HG02840 (cell line): ENCODE results near the gene BOD1L1.
A peak's percentile ranks its signal among the peaks of the same experiment; 100 is the strongest.

ENCODE experiments used
- ATAC-seq: cut with Tn5 transposase; IDR thresholded peaks from one replicate; pipeline ENCODE4 v1.9.1; 2021; ENCODE audit warnings: mild to moderate bottlenecking, moderate library complexity, moderate number of reproducible peaks; ENCODE audit not compliant: unreplicated experiment, low FRiP score

BOD1L1 gene

DNA sequence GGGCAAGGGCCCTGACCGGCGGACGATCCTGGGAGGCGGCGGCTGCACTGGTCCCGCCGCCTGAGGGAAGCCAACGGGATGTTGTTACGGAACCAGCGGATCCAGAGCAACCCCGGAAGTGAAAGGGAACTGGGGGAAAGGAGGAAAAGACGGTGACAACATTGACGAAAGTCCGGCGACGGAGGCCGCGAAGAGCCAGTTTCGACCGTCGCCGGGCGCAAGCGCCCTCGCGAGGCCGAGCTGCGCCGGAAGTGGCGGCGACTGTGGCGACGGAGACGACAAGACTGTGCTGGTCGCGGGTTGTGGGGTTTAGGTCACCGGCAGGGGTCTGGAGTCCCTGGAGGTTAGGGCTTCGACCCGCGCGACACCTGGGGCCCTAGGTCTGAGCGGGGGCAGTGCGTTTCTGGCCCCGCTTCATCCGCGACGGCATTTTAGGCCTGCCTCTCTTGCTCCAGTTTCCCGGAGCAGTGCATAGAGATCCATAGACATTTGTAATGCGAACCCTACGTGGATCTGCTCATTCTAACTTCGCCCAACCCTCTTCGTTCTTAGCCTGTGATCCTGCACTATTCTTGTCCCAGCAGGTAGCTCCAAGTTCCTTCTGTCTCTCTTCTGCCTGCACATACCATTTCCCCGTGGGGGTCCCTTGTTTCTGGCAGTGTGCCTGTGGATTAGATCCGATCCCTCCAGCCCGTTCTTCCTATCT is at the start of gene BOD1L1:
BOD1L1 (minus strand) TSS at position 120 of the 706 bp plus-strand sequence. CDS start 138 bp downstream, outside the sequence.
- peak; percentile 95 for ATAC-seq

DNA sequence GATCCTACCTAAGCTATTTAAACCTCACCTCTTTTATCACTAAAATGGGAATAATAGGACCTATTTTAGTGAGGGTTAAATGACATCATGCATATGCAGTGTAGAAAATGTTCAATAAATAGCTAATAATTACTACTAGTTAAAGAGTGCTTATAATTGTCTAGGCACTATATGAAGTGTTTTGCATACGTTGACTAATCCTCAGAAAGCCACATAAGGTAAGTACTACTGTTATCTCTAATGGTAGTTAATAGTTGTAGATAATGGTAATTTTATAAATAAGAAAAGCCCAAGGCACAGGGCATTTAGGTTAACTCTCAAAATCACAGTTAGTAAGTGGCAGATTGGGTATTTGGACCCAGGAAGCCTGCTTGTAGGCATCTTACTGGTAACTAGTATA is 47.4 kb upstream of the BOD1L1 start:
- no peak for ATAC-seq

DNA sequence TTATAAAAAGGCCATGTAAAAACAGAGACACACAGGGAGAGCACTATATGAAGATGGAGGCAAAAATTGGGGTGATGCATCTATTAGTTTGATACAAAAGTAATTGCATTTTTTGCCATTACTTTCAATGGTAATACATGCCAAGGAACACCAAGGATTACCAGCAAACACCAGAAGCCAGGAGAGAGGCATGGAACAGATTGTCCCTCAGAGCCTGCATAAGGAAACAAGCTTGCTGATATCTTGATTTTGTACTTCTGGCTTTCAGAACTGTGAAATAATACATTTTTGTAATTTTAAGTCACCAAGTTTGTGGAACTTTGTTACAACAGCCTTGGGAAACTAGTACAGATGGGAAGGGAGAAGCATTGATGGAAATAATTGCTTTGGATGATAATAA is 45.6 kb upstream of the BOD1L1 start:
- ATAC-seq = no peak

DNA sequence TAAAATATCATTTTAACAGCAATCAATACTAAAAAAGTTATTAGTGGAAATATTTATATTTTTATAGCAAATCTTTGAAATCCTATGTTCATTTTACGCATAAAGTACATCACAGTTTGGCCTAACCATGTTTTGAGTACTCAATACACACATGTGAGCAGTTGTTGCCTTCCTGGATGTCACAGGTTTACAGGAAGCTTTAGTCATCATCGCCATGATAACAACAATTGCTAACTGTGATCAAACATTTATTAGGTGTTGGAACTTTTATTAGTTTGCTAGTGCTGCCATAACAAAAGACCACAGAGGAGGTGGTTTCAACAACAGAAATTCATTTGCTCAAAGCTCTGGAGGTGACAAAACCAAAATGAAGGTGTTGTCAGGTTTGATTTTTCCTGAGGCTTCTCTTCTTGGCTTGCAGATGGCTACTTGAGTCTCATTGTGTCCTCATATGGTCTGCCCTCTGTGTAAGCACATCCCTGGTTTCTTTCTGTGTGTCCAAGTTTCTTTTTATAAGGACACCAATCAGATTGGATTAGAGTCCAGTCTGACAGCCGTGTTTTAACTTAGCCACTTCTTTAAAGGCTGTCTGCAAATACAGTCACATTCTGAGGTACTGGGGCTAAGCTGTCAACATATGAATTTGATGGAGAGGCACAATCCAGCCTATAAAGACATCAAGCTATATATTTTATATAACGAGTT is 43.1 kb upstream of the BOD1L1 start:
- no peak for ATAC-seq

DNA sequence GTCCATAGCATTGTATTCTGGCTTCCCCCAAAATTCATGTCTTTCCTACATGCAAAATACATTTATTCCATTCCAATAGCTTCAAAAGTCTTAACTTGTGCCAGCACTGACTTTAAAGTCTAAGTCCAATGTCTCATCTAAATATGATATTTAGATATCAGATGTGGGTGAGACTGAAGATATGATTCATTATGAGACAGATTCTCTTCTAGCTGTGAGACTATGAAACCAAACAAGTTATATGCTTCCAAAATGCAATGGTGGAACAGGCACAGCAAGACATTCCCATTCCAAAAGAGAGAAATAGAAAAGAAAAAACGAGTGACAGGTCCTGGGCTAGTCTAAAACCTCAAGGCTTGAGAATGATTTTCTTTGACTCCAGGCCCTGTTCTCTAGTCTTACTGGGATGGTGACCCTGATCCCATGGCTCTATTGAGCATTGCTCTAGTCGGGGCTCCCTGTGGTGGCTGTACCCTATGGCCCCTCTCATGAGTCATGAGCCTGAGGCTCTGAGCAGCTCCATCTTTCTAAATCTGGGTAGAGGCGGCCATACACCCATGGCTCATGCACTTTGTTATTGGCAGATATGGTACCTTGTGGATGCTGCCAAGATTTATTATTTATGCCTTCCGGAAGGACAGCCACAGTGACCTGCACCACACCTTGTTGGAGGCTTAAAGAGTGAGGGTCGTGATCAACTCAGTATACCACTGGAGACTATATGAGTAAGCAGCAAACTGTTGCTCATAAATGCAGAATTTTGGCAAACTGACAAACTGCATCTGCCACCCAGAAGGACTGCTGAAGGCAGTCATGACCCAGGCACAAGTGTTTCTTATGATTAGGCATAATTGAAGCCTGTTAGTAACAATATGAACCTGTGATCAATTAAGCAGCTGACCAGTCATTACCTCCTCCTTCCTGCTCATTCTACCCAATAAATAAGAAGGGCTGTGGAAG is 38.5 kb upstream of the BOD1L1 start:
- ATAC-seq = no peak

DNA sequence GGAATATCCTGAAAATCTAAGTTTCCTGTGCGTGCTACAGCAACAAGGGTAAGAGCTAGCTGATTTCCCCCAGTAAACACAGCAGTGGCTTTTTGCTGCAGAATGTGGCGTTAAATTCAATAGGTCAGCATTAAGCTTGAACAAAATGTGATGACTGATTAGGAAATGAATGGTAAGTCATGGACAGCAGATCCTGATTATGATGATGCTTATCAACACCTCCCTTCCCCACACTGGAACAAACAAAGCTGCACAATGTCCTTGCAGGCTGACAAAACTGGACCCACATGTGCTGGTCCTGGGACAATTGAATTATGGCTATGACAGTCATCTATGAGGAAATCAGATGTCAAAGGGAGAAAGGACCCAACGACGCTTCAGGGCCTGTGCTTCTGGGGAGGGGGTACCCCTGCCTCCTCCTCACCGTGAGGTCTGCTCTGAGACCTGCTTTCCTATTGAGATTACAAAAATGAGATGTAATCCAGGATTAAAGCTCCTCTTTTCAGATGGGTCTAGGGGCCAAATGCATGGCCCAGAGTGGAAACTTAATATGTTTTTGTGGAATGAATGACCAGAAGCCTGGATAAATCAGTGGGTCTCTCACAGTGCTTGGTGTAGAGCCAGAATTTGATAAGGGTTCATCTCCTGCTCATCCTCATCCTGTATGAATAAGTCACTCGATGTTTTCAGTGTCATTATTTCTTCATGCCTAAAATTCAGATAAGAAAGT is 32.0 kb upstream of the BOD1L1 start:
- no peak for ATAC-seq

DNA sequence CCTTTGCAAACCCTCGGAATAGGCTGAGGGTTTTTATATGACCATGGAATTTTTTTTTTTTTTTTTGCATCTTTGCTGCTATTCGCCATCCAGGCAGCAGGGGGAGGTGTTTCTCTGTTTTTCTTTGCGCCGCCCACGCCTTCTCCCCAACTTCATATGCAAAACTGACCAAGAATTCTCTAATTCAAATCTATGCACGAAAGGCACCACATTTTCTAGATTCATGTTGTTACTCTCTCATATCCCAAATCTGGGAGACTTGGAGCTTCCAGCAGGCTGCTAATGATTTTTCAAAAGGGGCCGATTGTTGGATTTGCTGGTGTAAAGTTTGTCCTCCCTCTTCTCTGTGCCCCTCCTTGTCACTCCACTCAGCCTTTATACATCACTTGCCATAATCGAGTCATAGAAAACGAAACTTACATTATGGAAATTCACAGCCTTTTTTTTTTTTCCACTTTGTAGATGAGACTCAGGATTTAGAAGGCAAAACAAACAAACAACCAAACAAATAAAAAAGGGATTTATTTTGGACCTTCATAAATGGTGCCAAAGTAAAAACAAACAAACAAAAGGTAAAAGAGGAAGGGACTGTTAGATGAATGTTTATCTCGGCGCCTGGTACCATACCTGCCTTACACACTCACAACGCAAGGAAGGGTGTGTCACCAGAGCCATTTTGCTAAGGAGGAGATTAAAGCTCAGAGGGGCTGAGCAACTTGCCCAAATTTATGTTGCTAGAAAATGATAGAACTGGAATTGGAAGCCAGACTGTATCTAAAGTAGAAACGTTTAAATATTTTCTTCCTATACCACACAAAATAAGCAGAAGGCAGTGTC is 29.3 kb upstream of the BOD1L1 start:
- ATAC-seq = no peak

DNA sequence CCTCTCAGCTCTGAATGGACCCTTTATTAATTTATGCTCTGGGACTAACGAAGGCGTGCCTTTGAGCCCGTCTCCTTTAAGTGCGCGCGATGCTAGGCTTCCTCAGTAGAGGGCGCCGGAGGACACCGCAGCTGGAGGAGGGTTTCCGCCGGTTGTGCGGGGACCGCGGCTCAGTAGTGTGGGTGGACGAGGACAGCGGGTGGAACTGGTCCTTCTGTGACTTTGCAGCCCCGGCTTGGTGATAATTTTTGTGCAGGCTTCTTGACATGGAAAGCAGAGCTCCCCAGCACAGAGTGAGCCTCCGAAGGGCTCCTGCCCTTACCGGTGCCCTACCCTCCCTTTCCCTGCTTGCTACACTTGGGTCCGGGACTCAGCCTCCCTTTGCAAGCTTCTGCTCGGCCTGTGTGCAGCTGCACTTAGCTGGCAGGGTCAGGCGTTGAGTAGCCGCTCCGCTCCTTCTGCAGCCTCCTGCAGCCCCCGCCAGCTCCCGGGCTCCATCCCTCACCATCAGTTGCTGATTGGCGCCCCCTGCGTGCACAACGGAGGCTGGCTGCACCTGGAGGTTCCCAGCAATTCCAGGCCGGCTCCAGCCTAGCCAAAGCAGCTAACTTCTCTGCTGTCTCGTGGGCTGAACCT is 26.8 kb upstream of the BOD1L1 start:
- peak; percentile 85 for ATAC-seq

DNA sequence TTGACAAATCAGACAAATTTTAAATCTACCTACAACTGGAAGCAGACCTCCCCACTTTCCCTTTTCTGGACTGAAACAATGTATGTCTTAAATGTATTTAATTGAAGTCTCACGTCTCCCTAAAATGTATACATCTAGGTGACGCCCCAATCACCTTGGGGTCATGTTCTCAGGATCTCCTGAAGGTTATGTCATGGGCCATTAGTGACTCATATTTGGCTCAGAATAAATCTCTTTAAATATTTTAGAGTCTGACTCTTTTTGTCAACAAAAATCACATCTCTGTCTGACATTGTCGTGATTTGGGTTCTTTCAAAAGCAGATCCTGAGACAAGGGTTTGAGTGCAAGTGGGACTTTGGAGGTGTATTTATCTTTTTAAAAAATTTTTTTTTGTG is 26.2 kb upstream of the BOD1L1 start:
- ATAC-seq = no peak

DNA sequence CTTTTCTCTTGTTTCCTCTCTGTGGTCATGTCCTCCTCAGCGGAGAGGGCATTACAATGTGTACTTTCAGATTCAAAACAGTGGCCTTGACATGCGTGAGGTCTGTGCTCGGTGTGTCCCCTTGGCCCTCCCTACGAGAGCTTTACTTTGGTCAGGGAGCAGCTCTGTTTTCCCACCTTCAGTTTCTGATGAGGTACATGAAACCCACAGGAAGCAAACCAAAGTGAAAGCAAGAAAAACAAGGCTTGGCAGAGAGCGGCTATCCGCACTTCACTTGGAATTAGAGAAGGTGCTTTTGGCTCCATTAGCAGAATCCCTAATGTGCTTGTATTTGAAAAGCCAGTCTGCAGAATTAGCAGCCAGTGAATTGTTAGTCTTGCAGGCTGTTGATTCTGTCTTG is 19.5 kb upstream of the BOD1L1 start:
- no peak for ATAC-seq

DNA sequence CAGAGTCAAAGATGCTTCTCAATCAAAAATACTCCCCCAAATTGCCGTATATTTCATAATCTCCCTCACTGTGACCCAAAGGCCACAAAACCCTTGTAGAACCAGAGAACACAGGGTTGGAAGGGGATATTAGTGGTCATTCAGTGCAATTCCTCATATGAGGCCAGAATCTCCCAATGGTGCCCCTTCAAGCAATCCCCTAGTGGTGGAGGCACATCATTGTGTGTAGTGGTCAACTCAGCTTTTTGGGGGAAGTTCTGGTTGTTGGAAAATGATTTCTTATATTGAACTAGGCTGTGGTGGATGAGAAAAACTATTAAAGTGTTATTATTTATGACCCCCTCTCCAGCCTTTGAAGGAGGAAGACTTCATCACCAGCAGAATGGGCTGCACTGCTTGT is 17.6 kb upstream of the BOD1L1 start:
- no peak for ATAC-seq

DNA sequence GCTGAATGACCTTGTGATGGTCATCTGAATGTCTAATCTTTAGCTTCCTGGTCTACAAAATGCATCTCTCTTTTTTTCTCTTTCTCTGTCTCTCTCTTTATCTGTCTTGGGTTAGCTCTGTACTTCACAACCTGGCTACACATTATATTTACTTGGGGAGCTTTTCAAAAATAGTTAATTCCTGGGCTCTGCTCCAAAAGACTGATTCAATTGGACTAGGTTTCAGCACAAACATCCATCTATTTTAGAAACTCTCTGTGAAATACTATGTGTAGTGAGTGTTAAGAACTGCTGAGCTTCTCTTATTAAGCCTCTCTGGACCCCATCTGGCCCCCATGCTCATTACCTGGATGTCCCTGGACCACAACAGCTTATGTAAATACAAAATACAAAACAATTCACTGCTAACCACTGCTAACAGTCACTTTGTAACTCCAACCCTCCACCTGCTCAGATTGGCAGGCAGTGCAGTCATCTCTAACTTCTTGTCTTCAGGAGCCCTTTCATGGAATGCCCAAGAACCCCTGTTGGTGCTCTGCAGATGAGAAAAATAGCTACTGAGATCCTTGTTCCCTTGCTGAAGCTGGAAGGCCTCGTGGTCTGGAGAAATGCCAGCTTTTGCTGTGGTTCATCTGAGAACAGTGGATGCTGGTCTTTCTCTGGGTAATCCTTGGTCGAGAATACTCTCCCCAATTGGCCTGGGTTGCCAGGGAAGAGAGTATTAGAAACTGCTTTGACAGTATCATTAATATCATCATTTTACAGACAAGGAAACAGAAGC is 14.8 kb upstream of the BOD1L1 start:
- ATAC-seq = no peak

DNA sequence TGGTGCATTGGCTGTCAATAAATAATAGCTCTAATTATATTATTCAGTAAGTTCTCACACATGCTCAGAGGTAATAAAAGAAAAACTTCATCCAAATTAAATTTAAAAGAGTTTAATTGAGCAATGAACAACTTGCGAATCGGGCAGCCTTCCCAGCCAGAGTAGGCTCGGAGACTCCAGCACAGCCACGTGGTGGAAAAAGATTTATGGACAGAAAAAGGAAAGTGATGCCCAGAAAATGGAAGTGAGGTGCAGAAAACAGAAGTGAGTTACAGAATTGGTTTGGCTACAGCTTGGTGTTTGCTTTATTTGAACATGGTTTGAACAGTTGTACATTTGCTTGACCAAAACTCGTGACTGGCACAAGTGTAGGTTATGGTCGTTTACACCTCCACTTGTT is 13.6 kb upstream of the BOD1L1 start:
- ATAC-seq = no peak

DNA sequence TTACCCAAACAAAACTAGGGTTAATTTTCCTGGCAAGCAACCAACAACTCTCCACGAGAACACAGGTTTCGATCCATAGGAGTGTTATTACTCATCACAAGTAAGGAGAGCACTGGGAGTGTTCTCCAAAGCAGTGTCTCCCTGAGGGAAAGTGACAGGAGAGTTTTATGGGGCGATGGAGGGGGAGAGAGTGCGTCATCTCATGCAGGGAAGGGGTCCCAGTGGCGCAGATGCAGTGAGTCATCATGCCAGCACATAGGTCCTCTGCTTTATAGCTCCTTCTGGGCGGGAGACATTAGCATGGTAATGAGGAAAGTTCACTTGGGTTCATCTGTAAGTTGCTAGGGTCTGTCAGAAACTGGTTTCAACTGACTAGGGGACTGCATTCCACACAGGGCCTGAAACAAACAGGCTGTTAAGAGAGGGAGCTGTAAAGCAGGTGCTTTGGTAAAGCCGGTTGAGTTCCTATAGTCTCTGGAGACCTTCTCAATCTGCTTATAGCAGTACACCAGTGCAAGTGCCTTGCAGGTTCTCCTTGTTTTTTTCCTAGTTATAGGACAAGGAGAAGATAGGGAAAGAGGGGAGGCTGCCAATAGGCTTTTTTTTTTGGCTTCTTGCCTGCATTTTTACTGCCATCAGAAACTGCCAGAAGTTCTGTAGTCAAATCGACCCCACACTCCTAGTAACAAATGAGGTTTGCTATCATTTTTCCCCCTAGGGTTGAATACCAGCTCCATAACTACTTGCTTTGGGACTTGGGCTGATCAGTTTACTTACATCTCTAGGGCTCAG is 12.8 kb upstream of the BOD1L1 start:
- no peak for ATAC-seq

DNA sequence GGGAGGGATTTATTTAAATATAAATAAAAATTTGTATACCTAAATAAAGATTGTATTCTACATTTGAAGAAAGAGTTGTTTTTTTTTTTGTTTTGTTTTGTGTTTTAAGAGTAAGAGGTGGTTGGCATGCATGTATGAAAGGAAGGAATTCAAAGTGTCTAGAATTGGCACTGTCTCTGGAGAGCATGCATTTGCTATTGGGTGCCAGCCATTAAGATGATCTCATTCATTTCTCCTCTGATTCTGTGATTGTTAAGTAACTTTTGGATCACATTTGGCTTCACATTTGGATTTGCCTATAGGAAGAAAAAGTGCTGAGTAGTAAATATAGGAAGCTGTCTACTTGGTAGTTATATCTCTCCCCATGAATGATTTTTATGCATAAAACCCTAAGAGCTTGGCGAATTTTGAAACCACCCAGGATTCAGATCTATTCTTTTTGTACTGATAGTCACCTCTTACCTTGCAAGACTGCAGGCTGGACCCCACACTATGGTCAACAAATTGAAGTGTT is 7.8 kb upstream of the BOD1L1 start:
- ATAC-seq = no peak

DNA sequence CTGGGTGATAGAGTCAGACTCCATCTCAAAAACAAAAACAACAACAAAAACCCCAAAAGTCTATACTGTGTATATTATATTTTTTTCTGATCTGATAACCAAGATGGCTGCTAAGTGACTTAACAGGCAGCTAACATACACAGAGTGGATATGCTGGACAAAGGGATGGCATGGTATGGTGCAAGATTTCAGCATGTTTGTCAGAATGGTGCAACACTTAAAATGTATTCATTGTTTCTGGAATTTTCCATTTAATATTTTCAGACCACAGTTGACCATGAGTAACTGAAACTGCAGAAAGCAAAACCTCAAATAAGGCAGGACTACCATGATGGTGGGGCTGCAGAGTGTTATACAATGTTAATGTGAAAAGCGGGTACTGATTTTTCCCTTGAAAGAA is 6.1 kb upstream of the BOD1L1 start:
- no peak for ATAC-seq

DNA sequence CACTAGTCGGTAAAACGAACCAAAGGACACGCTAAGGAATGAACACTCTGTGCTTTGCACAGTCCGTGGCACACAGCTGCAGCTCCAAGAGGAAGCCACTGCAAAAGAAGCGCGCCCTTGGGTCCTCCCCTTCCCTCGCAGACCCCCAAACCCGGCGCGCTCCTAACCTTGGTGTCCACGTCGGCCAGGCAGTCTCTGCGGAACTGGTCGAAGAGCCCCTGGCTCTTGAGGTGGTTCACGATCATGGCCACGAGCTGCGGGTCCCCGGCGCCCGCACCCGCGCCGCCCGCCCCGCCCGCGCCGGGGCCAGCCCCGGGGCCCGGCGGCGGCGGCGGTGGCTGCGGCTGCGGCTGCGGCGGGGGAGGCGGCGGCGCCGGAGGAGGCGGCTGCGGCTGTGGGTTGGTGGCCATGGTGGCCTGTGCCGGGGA is 333 bp downstream of the BOD1L1 start:
- ATAC-seq = peak; percentile 56
